MV-4-11 (cell line): Measurements from ENCODE around the gene CAPN10.

Source experiments
- DNase-seq: peaks from one replicate; lab custom pipeline; 2025; lab: John Stamatoyannopoulos, UW

CAPN10 gene

GRCh38 chr2:240563951-240564560, 22.5 kb upstream of the CAPN10 start:
- no peak for DNase-seq

- no peak for DNase-seq
These were observed 21.8 kb upstream of the CAPN10 start for GRCh38 chr2:240564561-240565332.

GRCh38 chr2:240565333-240566202, 21.0 kb upstream of the CAPN10 start:
- peak; percentile 98 for DNase-seq

- peak; percentile 86 for DNase-seq
These were observed 20.1 kb upstream of the CAPN10 start for GRCh38 chr2:240566203-240567136.

GRCh38 chr2:240567137-240567871, 19.2 kb upstream of the CAPN10 start:
- no peak for DNase-seq

- DNase-seq: no peak
These were observed 18.5 kb upstream of the CAPN10 start, which contains the start of gene RNPEPL1 for GRCh38 chr2:240567872-240568677. Gene RNPEPL1, plus strand, starts transcription at chr2:240568484. Its CDS starts 103 bp downstream, at chr2:240568587.

GRCh38 chr2:240568678-240569522, 17.6 kb upstream of the CAPN10 start:
- DNase-seq: peak; percentile 36

GRCh38 chr2:240569523-240569997, 17.0 kb upstream of the CAPN10 start:
- DNase-seq: no peak

- no peak for DNase-seq
These were observed 16.5 kb upstream of the CAPN10 start for GRCh38 chr2:240569998-240570530.

GRCh38 chr2:240570531-240571313, 15.8 kb upstream of the CAPN10 start:
- no peak for DNase-seq

GRCh38 chr2:240571314-240571973, 15.1 kb upstream of the CAPN10 start:
- no peak for DNase-seq

GRCh38 chr2:240572141-240573031, 14.1 kb upstream of the CAPN10 start:
- no peak for DNase-seq

- no peak for DNase-seq
These were observed 13.4 kb upstream of the CAPN10 start for GRCh38 chr2:240573071-240573515.

GRCh38 chr2:240573516-240574385, 12.8 kb upstream of the CAPN10 start:
- DNase-seq: no peak
